HEK293T (cell line): ENCODE data around the gene STAB1.

ENCODE experiments used
- ARNT ChIP-seq: fragments of 450-650 bp; IDR thresholded peaks from 2 replicates; pipeline ENCODE4 v1.6.1; 2017; ENCODE audit warnings: mild to moderate bottlenecking
- BHLHE40 ChIP-seq: fragments of 450-650 bp; IDR thresholded peaks from 2 replicates; pipeline ENCODE4 v1.6.1; 2016; ENCODE audit warnings: mild to moderate bottlenecking, moderate library complexity, borderline replicate concordance
- ELF4 ChIP-seq: fragments of 450-650 bp; IDR thresholded peaks from 2 replicates; pipeline ENCODE4 v1.6.1; 2017; ENCODE audit warnings: antibody characterized with exemption
- FOXA1 ChIP-seq: fragments of 450-650 bp; IDR thresholded peaks from 2 replicates; pipeline ENCODE4 v1.6.1; 2016; ENCODE audit warnings: mild to moderate bottlenecking
- FOXM1 ChIP-seq: fragments of 450-650 bp; IDR thresholded peaks from 2 replicates; pipeline ENCODE4 v1.6.1; 2017; ENCODE audit warnings: mild to moderate bottlenecking, borderline replicate concordance
- L3MBTL2 ChIP-seq: fragments of 450-650 bp; conservative IDR thresholded peaks from 2 replicates; pipeline ENCODE4 v1.6.1; 2016; ENCODE audit warnings: mild to moderate bottlenecking
- LEF1 ChIP-seq: fragments of 450-650 bp; IDR thresholded peaks from 2 replicates; pipeline ENCODE4 v1.6.1; 2017; ENCODE audit warnings: mild to moderate bottlenecking, borderline replicate concordance
- SP1 ChIP-seq: fragments of 450-650 bp; IDR thresholded peaks from 2 replicates; pipeline ENCODE4 v1.6.1; 2017
- SUZ12 ChIP-seq: fragments of 450-650 bp; IDR thresholded peaks from 2 replicates; pipeline ENCODE4 v1.6.1; 2016; ENCODE audit warnings: mild to moderate bottlenecking

GRCh38 chr3:52554026-52554755, 59.1 kb downstream of the STAB1 start:
- TF ChIP-seq ARNT, result no peak
- TF ChIP-seq FOXA1, result no peak
- TF ChIP-seq SP1, result no peak
- no peak for TF ChIP-seq SUZ12
- no peak for TF ChIP-seq ELF4
- no peak for TF ChIP-seq LEF1
- TF ChIP-seq FOXM1, result no peak
- no peak for TF ChIP-seq BHLHE40
- TF ChIP-seq L3MBTL2, result no peak
